CD4-positive, alpha-beta T cell treated with Interleukin-17A for 1 hour (primary cell): Measurements from ENCODE around the gene BLNK.

Experiments
- DNase-seq: peaks from one replicate; pipeline ENCODE4 v3.0.0-alpha.2; 2020

Gene BLNK

DNA sequence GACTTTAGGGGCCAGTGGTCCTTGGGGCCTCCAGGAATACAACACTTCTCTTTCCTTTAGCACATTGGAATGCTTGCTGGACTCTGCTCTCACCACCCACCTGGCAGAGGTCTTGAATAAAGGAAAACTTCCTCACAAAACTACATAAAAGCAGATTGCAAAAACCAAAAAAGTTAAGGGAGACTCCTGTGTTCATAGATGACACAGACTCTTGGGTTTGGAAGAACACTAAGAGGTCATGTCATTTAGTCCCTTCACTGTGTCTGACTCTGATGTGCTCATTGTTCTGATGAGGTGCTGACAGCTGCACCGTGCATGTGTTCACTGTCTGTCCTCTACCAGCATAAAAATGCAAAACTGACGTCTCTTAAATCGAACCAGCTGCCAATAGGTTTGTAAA is 11.4 kb downstream of the BLNK start:
- no peak for DNase-seq

DNA sequence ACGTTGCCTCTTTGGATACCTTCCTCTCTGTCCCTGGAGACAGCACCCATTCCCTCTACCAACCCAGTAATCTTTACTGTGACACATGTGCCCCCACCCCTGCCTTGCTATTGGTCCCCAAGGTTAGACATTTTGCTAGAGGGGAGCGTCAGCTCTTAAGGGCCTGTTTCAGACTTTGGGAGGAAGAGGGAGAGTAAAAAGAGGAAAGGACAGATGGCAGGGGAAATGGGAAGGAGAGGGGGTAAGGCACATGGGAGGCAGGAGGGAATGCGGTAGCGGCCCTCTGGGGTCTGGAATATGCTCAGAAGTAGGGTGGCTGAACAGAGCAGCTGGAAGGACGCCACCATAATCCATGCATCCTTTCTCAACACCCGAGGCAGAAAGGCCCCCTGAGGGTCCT is 12.2 kb downstream of the BLNK start:
- DNase-seq = no peak

DNA sequence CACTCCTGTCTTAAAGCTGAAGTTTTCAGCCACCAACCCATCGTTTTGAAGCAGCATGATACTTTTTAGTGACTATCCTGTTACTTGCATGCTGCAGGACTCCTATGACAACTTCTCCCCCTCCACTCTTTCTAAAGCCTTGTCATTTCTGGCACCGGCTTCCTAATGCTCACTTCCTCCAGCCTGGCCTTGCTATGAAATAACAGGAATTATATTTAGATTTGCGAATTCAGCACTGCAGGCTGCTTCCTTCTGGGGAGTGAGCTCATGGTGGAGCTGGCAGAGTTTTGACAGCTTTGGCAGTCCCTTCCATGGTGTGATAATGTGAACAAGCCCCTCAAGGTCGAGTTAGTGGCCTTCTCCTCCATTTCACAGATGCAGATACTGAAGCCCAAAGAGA is 13.4 kb downstream of the BLNK start:
- no peak for DNase-seq

DNA sequence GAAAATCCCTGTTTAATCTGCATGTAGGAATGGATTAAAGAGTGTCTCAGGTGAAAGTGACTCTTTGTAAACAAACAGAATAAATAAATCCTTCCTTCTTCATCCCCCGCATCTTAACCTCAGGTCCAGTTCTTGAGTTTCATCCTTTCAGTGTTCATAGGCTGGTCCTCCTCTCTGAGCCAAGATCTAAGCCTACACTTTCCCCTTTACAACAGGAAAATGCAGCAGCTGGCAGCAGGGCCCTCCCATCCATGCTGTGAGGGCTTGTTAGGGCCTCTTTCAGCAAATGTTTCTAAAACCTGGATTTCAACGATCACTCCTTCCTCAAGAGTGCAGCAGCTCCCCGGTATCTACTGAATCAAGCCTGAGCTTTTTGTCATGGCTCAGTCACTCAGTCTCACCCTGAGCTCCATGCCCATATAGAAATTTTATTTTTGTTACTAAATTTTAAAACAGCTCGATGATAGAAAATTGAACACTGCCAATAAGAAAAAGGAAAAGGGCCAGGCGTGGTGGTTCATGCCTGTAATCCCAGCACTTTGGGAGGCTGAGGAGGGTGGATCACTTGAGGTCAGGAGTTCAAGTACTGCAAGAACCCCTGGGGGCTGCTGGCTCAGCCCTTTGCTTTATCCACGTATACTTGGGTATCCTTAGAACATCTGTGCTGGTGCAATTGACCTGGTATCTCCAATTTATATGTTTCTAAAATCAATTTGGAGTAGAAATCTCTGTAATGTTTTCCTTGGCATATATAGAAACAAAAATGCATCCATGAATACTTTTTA is 15.6 kb downstream of the BLNK start:
- no peak for DNase-seq

DNA sequence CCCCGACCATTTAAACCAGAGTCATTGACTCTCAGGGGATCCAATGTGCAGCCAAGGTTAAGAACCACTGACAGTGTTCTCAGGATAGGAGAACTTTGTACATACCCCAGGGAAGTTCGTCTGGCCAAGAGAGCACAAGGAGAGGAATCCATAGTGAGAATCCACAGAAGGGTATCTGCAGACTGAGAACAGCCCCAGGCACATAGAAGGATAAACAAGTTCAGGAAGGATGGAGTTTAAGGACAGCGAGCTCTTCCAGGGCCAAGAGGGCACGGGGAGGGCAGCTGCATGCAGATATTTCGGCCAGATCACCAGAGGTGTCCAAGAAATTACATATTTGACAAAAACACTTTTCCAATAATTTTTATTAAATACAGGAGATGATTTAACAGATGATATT is 16.4 kb downstream of the BLNK start:
- no peak for DNase-seq

DNA sequence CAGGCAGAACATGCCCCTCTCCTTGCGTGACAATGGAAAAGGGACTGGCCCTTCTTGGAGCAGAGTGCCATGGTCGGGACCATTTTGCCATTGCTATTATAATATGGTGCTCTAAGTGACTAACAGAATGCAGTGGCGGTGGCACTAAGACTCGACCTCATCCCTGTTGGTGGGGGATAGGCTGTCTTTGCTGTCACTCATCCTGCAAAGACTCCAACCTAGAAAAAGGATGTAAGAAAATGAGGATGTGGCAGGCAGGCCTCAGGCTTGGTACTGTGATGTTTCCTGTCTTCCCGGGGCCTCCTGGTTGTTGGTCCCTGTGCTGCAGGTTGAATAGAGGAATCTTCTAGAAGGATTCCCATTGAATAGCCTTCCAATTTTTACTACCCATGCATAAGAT is 18.6 kb downstream of the BLNK start:
- no peak for DNase-seq

DNA sequence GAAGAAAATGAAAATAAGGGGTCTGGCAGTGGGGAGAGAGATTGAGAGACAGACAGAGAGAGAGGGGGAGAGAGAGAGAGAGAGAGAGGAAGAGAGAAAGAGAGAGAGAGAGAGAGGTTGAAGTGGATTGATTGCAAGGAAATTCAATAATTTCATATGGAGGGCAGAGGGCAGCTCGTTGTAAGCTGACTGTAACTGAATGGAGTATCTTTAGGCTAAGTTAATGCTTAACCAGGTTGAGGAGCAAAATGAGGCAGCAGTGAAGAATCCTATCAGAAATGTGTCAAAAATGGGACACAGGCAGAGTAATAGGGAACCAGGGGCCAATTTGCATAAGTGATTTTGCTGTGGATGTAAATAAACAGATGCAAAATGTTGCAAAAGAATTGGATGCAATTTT is 21.0 kb downstream of the BLNK start:
- no peak for DNase-seq

DNA sequence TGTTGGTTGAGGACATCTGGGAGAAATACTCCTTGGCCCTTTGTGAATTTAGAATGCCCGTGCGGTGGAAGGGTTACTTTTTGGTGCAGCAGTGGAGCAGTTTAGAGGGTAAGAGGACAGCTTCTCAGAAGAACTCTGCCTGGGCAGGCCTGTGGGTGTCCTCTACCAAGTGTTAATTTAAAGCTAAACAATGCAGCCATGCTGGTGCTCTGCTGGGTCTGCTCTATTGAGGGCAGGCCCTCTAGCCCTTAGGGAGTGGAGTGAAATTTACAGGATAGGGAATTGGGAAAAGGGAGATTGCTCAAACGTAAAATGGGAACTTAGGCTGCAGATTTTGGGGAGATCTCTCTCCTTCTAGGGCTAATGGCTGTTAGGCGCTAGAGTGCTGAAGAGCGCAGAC is 22.1 kb downstream of the BLNK start:
- DNase-seq = no peak

DNA sequence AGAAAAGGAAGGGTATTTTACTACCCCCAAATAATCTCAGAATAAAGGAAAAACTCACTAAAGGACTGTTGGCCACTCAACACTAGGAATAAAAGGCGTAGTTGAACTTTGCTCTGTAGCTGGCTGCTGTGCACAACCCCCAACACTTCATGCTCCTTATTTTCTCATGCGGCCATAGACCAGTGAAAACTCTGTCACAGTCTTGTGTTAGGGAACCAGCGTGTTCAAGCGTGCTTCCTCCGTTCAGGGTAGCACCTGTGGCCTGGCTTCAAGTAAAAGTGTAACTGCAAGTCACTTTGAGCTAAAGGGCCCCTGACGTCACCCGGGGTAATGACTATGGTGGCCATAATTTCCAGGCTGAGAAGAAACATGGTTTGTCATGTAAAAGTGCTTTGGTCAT is 27.0 kb downstream of the BLNK start:
- DNase-seq = no peak

DNA sequence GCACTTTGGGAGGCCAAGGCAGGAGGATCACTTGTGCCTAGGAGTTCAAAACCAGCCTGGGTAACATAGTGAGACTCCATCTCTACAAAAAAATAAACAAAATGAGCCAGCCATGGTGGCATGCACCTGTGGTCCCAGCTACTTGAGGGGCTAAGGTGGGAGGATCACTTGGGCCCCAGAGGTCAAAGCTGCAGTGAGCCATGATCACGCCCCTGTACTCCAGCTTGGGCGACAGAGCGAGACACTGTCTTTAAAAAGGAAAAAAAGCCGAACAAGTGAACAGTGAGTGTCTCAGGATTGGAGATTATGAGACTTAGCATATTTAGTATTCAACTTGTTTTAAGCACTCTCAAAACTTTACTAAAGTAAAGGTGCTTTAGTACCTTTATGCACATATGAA is 28.1 kb downstream of the BLNK start:
- DNase-seq = no peak

DNA sequence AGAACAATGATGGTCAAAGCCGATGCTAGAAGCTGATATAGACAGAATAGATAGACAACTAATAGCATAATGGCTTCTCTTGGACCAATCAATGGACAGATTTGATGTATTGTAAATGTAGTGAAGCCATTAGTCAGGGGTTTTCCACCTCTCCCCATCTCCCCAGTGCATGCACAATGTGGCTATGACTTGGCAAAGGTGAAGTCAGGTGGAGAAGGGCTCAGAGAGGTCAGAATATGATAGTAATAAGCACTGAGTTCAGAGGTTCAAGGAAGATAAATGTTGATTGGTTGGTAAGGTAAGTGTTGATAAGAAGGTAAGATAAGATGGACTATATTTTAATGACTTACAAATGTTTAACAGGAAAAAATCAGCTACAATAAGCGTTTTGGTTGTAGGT is 28.5 kb downstream of the BLNK start:
- no peak for DNase-seq

DNA sequence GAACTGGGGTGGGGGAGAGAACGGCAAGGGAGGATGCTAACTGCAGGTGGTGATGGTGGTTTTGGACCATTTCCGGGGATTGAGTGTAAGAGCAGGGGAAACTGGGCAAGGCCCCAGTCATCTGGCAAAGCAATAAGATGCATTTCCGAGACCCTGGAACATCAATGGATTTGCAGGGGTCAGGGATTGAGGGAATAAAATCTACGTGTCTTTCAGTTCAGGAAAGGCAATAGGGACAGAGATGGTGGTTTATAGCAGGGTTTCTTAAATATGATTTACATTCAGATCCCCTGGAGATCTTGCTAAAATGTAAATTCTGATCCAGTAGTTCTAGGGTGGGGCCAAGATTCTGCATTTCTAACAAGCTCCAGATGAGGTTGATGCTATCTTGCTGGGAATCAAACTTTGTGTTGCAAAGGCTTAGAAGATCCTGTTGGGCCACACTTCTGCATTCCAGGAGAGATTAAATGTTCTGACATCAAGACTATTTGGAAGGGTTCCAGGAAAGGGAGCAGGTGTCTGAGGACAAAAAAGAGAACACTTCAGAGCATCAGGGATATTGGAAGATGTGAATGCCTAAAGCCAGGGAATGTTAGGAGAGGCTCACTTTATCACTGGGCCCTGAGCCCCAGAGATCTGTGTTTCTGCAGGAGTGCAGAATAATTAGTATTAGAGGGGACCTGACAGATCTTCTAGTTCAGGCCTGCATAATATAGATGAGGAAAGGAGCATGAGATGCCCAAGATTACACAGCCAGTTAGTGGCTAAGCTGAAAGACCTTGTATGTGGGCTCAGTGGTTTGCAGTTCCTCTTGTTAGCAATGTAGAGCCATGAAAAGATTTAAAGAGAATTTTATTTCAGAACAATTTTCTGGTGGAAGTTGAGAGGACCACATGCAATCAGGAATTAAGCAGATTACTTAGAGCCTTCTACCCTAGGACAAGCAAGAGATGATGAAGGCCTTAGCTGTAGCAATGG is 32.4 kb downstream of the BLNK start:
- no peak for DNase-seq

DNA sequence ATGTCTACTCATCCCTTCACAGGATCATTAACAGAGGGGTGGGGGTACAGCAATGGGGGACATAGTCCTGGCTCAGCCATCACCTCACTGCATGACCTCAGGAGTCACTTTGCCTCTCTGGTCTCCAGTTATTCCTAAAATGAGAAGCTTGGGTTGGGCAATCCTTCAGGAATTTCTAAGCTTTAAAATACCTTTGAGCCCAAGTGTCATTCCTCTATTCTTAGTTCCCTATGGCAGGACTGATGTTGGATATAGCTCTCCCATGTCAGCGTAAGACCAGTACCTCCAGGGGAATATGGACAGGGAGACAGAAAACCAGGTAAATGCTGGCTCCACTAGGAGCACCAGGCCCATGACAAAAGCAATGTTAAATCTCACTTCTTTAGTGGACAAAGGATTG is 34.5 kb downstream of the BLNK start:
- DNase-seq = no peak

DNA sequence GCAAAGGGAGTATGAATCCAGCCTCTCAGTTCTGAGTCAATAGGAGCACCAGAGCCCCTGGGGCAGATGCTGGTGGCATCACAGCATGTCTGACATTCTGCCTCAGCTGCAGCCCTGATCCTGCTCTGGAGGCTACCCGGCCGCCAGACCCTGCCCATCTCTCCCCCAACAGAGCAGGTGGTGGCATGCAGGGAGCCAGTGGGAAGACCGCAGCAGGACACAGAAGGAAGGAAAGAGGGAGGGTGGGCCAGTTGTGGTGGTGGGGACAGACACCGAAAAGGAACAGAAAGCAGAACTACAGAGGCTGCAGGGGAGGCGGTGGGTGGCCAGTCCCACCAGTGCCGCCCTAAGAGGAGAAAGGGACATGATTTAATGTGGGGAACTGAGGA is 35.3 kb downstream of the BLNK start:
- no peak for DNase-seq

DNA sequence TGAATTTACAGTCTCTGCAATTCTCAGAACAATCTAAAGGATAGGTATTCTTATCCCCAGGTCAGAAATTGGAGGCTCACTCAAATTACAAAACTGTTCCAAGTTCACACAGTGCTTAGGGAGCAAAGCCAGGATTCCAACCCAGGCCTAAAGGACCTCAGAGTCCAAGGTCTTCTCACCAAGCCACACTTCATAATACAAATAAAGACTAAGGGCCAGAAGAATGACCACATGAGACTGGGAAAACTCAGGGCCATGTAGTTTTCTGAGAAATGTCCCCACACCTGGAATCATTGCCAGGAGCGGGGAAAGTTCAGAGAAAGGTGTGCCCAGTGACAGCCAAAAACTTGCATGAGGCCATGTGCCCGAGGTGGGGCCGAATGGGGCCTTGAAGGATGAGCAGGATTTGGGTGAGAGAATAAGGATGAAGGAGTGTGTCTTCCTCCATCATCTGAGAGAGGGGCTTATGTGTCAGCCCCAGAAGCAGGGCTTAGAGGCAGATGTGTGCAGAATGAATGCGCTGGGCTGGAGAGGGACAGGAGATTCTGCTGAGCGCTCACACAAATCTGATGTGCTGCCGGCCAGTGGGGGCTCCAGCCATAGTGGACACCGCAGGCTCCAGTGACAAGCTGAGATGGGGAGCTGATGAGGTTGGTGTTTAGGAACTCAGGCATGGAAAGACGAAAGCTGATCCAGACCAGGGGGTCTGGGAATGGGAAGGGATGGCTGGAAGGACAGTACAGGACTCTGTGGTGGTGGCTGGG is 35.9 kb downstream of the BLNK start:
- no peak for DNase-seq

DNA sequence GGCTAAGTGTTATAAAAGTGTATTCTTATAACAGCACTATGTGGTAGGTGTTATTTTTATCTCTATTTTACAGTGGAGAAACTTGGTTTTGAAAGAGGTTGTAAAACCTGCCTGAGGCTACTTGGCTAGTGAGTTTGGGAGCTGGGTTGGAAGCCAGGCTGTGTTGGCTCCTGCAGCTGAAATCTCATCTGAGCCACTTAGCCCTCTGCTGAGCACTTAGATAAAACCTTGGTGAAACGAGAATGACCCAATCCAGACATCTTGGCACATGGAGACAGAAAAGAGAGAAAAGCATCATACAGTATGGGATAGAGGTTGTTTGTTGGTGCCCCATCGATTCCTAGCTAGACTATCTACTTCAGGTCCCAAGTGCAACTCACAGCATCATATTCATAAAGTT is 37.4 kb downstream of the BLNK start:
- no peak for DNase-seq

DNA sequence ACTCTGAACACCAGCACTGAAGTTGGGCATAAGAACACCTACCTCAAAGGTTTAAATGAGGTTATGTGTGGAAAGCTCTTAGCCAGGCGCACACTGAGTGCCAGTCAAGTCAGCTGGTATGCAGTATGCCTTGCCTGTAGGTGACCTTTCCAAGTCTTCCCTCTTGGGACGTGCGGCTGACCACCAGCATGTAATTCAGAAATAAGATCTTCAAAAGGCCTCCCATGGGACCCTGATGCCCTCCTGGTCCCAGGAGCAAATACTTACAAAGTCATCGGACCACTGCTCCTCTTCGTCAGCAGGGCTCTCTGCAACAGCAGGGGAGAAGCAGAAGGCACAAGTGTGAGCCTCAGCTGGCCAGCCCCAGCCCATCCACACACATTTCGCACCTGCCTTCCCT is 40.8 kb downstream of the BLNK start:
- no peak for DNase-seq

DNA sequence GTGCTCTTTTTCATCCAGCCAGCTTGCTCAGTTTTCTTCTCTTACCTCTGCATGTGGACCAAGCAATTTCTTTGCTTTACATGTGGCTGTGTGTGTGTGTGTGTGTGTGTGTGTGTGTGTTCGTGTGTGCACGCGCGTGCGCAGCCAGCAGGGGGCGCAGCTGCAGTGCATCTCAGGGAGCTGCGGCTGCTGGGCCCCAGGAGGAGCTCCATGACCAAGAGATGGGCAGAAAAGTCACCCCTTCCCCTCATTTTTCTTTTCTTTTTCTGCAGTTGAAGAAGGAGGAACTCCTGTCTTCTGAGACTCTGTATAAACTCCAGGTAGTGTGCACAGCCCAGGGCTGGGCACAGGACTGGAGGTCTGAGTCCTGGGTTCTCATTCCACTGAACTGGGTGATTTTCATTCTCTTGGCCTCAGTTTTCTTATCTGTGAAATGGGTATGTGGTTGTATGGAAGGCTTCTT is 41.8 kb downstream of the BLNK start:
- peak; percentile 69 for DNase-seq

DNA sequence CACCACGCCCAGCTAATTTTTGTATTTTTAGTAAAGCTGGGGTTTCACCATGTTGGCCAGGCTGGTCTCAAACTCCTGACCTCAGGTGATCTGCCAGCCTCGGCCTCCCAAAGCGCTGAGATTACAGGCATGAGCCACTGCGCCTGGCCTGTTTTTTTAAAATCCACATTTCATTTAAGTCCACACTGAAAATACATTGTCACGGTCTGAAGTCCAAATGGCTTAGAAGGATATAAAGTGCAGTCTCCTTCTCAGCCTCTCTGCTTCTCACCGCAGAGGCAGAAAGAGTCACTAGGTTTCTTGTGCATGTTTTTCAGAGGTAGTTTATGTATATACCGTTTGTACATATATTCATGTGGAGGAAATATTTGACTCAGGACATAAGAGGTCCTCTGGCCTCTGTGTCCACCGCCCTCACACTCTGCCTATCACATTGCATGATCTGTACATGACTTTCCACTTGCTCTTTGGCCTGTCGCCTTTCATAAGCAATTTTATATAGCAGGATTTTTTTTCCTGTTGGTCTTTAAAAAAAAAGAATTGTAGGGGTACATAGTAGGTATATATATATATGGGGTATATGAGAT is 42.9 kb downstream of the BLNK start:
- no peak for DNase-seq

DNA sequence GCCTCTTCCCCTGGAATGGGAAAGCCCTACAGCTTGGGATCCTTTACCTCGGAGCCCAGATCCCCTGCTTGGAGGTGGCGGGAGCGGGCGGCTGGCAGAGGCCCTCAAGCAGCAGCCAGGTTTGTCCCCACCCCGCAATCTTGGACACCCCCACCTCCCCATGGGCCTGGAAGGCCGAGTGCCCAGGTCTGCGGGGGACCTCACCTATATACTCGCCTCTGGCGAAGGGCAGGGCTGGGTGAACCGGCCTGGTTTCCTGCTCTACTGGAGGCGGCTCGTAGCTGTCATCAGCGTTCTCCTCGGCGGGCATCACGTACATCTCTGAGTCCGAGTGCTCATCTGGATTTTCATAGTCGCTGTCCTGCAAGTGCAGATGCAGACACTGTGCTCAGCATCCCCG is 44.2 kb downstream of the BLNK start:
- no peak for DNase-seq

DNA sequence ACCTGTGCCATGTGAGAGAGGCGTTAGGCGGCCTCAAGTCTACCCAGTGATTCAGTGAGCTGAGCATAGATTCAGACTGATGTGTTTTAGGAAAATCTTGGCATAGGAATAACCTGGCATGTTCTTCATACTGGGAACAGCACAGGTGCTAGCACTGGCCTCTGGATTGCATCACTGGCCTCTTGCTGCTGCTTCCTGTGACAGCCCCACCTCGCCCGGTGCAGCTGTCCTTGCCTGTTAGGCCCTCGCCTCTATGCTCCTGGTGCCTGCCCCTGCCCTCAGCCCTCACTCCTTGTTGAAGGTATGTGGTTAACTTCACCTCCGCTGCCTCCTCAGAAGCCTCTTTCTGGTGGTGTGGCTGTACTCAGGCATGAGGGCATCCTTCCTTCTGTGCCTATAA is 46.2 kb downstream of the BLNK start:
- DNase-seq = no peak

DNA sequence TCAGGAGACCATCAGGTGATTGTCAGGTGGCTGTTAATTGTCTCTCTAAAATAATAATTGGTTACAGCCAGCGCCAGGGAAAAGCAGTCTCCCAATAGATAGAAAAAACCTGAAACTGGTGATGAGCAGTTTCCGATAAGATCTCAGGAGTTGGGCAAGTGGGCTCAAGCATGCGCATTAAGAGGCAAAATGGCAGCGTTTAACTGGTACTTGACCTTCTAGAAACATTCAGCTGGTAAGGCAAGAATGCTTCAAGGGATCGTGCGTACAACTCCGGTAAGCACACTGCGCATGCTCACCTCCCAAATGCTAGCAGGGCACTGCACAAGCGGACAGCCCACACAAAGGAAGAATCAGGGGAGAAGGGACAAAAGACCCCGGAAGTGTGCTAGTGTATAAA is 48.5 kb downstream of the BLNK start:
- no peak for DNase-seq

DNA sequence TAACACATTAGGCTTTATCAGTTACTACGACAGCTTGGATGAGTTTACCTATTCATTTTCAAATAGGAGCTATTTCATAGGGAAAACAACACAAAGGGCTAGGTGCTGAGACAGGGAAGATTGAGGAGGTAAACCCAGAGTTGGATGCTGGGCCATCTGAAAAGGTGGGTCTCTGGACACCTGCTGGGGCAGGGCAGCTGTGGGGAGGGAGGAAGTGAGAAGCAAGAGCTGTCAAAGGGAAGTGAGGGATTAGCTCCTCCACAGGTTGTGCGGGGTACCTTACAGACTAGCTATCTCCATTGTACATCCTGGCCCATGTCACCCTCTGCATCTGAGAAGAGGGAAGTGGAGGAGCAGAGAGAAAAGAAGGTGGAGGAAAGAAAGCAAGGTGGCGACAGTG is 48.9 kb downstream of the BLNK start:
- no peak for DNase-seq
